Vagina (tissue), 2 donors: ENCODE results near the gene B4GALT5.

Experiments
- CTCF ChIP-seq, 3 experiments: fragments of 450-650 bp in 2 of 3; fragments of 200-600 bp in 1 of 3; sonication (generic) in 1 of 3; IDR thresholded peaks; one replicate each; pipeline ENCODE4 v1.5.1; 2017 to 2019; ENCODE audit warnings: antibody characterized with exemption in 3 of 3, mild to moderate bottlenecking in 2 of 3, moderate library complexity in 2 of 3
- POLR2A ChIP-seq, 2 donors: fragments of 450-650 bp; IDR thresholded peaks; one replicate each; pipeline ENCODE4 v1.6.1; 2017; ENCODE audit warnings: antibody characterized with exemption in 2 of 2, mild to moderate bottlenecking in 2 of 2, moderate library complexity in 2 of 2
- POLR2AphosphoS5 ChIP-seq, 2 donors: sonication (generic); formaldehyde crosslinking; IDR thresholded peaks; one replicate each; pipeline ENCODE4 v1.9.0; 2017; ENCODE audit warnings: antibody characterized with exemption in 2 of 2, mild to moderate bottlenecking in 2 of 2, low read depth in 1 of 2; ENCODE audit not compliant: insufficient read depth in 1 of 2

DNA sequence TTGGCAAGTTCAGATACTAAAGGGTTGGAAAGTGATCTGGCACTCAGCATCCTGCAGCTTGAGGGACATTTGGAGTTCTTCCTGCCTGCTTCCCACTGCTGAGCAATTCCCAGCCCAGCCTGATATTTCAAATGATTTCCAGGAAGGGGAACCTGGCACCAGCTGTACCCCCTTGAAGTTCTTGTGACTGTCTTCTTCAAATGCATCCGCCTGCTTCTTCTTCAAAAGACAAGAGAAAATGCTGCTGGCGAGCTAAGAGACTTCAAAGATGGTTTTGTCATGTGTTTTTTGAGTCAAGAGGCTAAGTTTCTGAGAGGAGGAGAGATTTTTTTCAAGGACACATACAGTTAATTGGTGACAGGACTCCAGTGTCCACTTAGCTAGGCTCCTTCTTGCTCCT is 42.6 kb upstream of the B4GALT5 start:
- TF ChIP-seq CTCF (IDR thresholded peaks at IDR 0.05) (no peak), POLR2AphosphoS5 (IDR thresholded peaks at IDR 0.05; ENCODE audit: insufficient read depth in 1 of 2, low read depth in 1 of 2) (no peak), POLR2A (IDR thresholded peaks at IDR 0.05) (no peak)
